SK-N-SH (cell line): ENCODE data around the gene PIGM. TPM values are rescaled to one million over a fixed set of nuclear protein-coding genes. Genes with fewer than 3 reads are reported as not detected.

ENCODE experiments used
- CTCF ChIA-PET: fragments of 300-600, 350-600 bp; formaldehyde crosslinking; extraction: SDS; loops from one replicate; lab custom pipeline; 2021; lab: Yijun Ruan, JAX
- POLR2A ChIA-PET: fragments of 350-600 bp; sonication (Branson Sonifier 250); formaldehyde crosslinking; extraction: SDS; loops from one replicate; lab custom pipeline; 2020; ENCODE audit warnings: antibody characterized with exemption, inconsistent platforms; lab: Yijun Ruan, JAX
- DNase-seq: peaks from one replicate; pipeline ENCODE4 v3.0.0; 2012
- H2AFZ ChIP-seq: fragments of 200-600 bp; sonication (generic); 2 replicates; pipeline ENCODE4 v1.8.1; 2016; ENCODE audit warnings: antibody characterized with exemption, mild to moderate bottlenecking, low read depth
- H3F3A ChIP-seq: fragments of 200-600 bp; sonication (generic); replicated peaks from 2 replicates; pipeline ENCODE3; 2016; ENCODE audit warnings: antibody characterized with exemption, mild to moderate bottlenecking; ENCODE audit not compliant: insufficient read depth
- H3K27ac ChIP-seq, 2 experiments: fragments of 200-500 bp in 1 of 2; fragments of 200-600 bp in 1 of 2; sonication (Bioruptor generic) in 1 of 2; sonication (generic), shearing (Covaris generic) in 1 of 2; 2 replicates each; pipeline versions ENCODE4 v1.5.1 to v1.6.1; 2014 to 2016; ENCODE audit warnings: low read depth in 2 of 2, inconsistent platforms in 1 of 2, low read length in 1 of 2, mild to moderate bottlenecking in 1 of 2, mixed read lengths in 1 of 2
- H3K27me3 ChIP-seq: fragments of 200-600 bp; sonication (generic), shearing (Covaris generic); 2 replicates; pipeline ENCODE4 v1.6.1; 2016; ENCODE audit warnings: mixed run types; ENCODE audit not compliant: insufficient read depth
- H3K36me3 ChIP-seq, 2 experiments: fragments of 200-500 bp in 1 of 2; fragments of 200-600 bp in 1 of 2; sonication (Bioruptor generic) in 1 of 2; sonication (generic) in 1 of 2; replicated peaks in 1 of 2; 2 replicates each; pipeline versions ENCODE3 to v1.5.1; 2014 to 2016; ENCODE audit warnings: low read length in 1 of 2, mild to moderate bottlenecking in 1 of 2; ENCODE audit not compliant: insufficient read depth in 2 of 2, control insufficient read depth in 1 of 2
- H3K4me1 ChIP-seq, 2 experiments: fragments of 200-500 bp in 1 of 2; fragments of 200-600 bp in 1 of 2; sonication (Bioruptor generic) in 1 of 2; sonication (generic), shearing (Covaris generic) in 1 of 2; 2 replicates each; pipeline versions ENCODE4 v1.5.1 to v1.6.1; 2014 to 2016; ENCODE audit warnings: low read depth in 1 of 2, low read length in 1 of 2, mixed run types in 1 of 2; ENCODE audit not compliant: insufficient read depth in 2 of 2, control insufficient read depth in 1 of 2
- H3K4me2 ChIP-seq: fragments of 200-600 bp; sonication (generic), shearing (Covaris generic); 2 replicates; pipeline ENCODE4 v1.6.1; 2017; ENCODE audit warnings: mixed run types
- H3K4me3 ChIP-seq, 2 experiments: fragments of 200-500 bp in 1 of 2; fragments of 200-600 bp in 1 of 2; sonication (Bioruptor generic) in 1 of 2; sonication (generic), shearing (Covaris generic) in 1 of 2; 2 replicates each; pipeline versions ENCODE4 v1.5.1 to v1.8.1; 2014 to 2016; ENCODE audit warnings: low read depth in 2 of 2, inconsistent platforms in 1 of 2, low read length in 1 of 2, mild to moderate bottlenecking in 1 of 2, mixed read lengths in 1 of 2, moderate library complexity in 1 of 2
- H3K79me2 ChIP-seq: fragments of 200-600 bp; sonication (generic); 2 replicates; pipeline ENCODE4 v1.8.1; 2017; ENCODE audit warnings: mild to moderate bottlenecking; ENCODE audit not compliant: insufficient read depth
- H3K9ac ChIP-seq: fragments of 200-600 bp; sonication (generic); 2 replicates; pipeline ENCODE4 v1.6.1; 2017; ENCODE audit warnings: mixed run types
- H3K9me2 ChIP-seq: fragments of 200-600 bp; sonication (generic); 2 replicates; pipeline ENCODE4 v1.6.1; 2017; ENCODE audit warnings: mixed run types
- H3K9me3 ChIP-seq: fragments of 200-600 bp; sonication (generic); 2 replicates; pipeline ENCODE4 v1.6.1; 2017; ENCODE audit warnings: mixed run types, mild to moderate bottlenecking, moderate library complexity
- H4K20me1 ChIP-seq: fragments of 200-600 bp; sonication (generic); 2 replicates; pipeline ENCODE4 v1.6.1; 2017; ENCODE audit warnings: mild to moderate bottlenecking, mixed run types; ENCODE audit not compliant: insufficient read depth
- EP300 ChIP-seq, 2 experiments: IDR thresholded peaks; 2 replicates each; pipeline versions ENCODE4 v1.4.0 to v1.6.1; 2012; ENCODE audit warnings: borderline replicate concordance in 1 of 2, low read depth in 1 of 2, low read length in 1 of 2
- JUND ChIP-seq: IDR thresholded peaks from 2 replicates; pipeline ENCODE4 v1.4.0; 2012
- MXI1 ChIP-seq: IDR thresholded peaks from 2 replicates; pipeline ENCODE4 v1.6.1; 2012; ENCODE audit warnings: mild to moderate bottlenecking, low read depth, low read length, improper control_type of control experiment
- RAD21 ChIP-seq: IDR thresholded peaks from 2 replicates; pipeline ENCODE4 v1.6.1; 2012; ENCODE audit warnings: mild to moderate bottlenecking, low read length
- RXRA ChIP-seq: IDR thresholded peaks from 2 replicates; pipeline ENCODE4 v1.4.0; 2012; ENCODE audit warnings: low read depth, mild to moderate bottlenecking, borderline replicate concordance
- SMC3 ChIP-seq: IDR thresholded peaks from 2 replicates; pipeline ENCODE4 v1.6.1; 2012; ENCODE audit warnings: low read depth, low read length, improper control_type of control experiment
- TCF12 ChIP-seq: IDR thresholded peaks from 2 replicates; pipeline ENCODE4 v1.4.0; 2012
- WGBS: methylation state at CpG from one replicate; pipeline ENCODE4 v1.1.6; 2017; ENCODE audit warnings: low lambda C conversion rate; 5-methylcytosine and 5-hydroxymethylcytosine counted together
- polyA plus RNA-seq, 3 experiments: library from polyadenylated mRNA; depleted of rRNA; stranded (reverse); fragments of >200 nt; gene quantifications; 2 replicates each; pipeline ENCODE4 v1.2.3, GENCODE V29; 2012
- TF ChIP-seq, protein P1 (sequence below): fragments of 200-600 bp; sonication (generic); IDR thresholded peaks from 2 replicates; pipeline ENCODE4 v1.6.1; 2017; ENCODE audit warnings: antibody characterized with exemption, mild to moderate bottlenecking, moderate library complexity

The PIGM gene
- polyA plus RNA-seq, 1 of the 3 experiments (the other 2 are of a cell fraction), result 4.0 TPM

DNA sequence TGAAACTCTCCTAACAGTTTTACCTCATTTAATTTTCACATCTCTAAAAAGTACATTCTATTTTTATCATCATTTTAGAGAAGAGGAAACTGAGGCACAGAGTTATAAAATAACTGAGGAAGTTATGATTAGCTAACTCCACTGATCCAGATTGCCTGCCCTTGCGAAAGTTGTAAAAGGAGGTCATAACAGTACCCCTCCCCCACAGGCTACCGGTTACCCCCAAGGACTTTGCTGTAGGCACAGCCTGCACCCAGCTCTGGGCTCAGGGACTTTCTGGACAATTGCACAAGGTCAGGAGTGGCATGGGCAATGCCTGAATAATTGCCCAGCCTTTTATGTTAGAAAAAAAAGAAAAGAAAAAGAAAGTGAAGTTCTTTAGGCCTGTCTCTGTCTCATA lies 22.7 kb downstream of the PIGM start:
- H3K4me1 ChIP-seq, result no peaks in the 10 kb centered on the region
- no peak overlapping the region for H2AFZ ChIP-seq
- H3K27me3 ChIP-seq, result peaks cover 8% of the 10 kb centered on the region; the same call in 1 of the 2 replicates
- no peaks in the 10 kb centered on the region for H3K9me3 ChIP-seq
- no peak overlapping the region for H3K4me3 ChIP-seq
- 51% methylated on average over 2 of the region's 2 CpGs for WGBS
- no peak for TF ChIP-seq RXRA
- no peak for TF ChIP-seq TCF12
- TF ChIP-seq JUND, result no peak
- CTCF ChIA-PET, result interaction anchor here (0.6 to 12.0 kb wide), 10 partner anchors 9 to 211 kb away, joined by 3 to 460 read pairs (median 46); partner anchors contain the start of genes SLAMF9 and TAGLN2
- H3K27ac ChIP-seq, result no peak overlapping the region
- no peak overlapping the region for H3K9ac ChIP-seq
- H3K9me2 ChIP-seq, result no peaks in the 10 kb centered on the region; the same call in 1 of the 2 replicates
- H3K79me2 ChIP-seq, result no peaks in the 10 kb centered on the region
- no peak overlapping the region for H3K4me2 ChIP-seq
- no peaks in the 10 kb centered on the region for H4K20me1 ChIP-seq
- no peaks in the 10 kb centered on the region for H3K36me3 ChIP-seq
- DNase-seq, result no peak
- POLR2A ChIA-PET, result no interaction called here
- H3F3A ChIP-seq, result peaks cover 5% of the 10 kb centered on the region

DNA sequence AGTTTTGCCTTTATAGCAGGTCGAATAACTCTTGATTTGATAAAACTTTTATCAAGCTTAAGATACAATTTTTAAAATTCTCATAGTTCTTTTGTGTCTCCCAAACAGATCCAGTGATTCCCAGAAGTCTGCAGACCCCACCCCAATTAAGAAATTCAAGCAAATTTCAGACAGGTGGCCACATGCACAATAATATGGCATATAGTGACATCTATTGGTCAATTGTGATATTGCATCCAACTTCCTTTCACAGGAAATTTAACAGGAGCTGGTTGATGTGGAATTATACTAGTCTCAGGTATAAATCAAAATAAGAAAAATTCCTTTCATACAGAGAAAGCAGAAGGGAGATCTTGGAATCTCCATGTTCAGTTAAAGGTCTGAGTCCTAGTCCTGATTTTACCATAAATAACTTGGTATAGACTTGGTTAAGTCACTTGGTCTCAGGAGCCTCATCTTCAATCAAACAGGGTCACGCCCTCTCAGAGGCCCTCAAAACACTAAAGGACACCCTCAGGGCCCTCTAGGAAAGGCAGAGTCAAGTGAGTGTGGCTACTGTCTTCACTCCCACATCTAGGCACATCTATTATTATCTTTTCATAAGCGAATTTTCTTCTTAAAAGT lies 24.1 kb downstream of the PIGM start:
- ChIA-PET POLR2A (no interaction called here), CTCF (interaction anchor here (0.6 to 12.0 kb wide), 55 partner anchors 9 to 395 kb away, joined by 3 to 460 read pairs (median 5); partner anchors contain the start of genes DUSP23, FCRL6, IGSF9 and KCNJ10)
- peak; percentile 33 for DNase-seq
- peaks cover 8% of the 10 kb centered on the region; the same call in 1 of the 2 replicates for H3K27me3 ChIP-seq
- no peak overlapping the region for H2AFZ ChIP-seq
- H3K9me2 ChIP-seq, result no peaks in the 10 kb centered on the region; the same call in 1 of the 2 replicates
- peaks cover 5% of the 10 kb centered on the region for H3F3A ChIP-seq
- H3K4me1 ChIP-seq, result no peaks in the 10 kb centered on the region
- H3K4me2 ChIP-seq, result no peak overlapping the region
- H3K9me3 ChIP-seq, result no peaks in the 10 kb centered on the region
- TF ChIP-seq, protein P1, sequence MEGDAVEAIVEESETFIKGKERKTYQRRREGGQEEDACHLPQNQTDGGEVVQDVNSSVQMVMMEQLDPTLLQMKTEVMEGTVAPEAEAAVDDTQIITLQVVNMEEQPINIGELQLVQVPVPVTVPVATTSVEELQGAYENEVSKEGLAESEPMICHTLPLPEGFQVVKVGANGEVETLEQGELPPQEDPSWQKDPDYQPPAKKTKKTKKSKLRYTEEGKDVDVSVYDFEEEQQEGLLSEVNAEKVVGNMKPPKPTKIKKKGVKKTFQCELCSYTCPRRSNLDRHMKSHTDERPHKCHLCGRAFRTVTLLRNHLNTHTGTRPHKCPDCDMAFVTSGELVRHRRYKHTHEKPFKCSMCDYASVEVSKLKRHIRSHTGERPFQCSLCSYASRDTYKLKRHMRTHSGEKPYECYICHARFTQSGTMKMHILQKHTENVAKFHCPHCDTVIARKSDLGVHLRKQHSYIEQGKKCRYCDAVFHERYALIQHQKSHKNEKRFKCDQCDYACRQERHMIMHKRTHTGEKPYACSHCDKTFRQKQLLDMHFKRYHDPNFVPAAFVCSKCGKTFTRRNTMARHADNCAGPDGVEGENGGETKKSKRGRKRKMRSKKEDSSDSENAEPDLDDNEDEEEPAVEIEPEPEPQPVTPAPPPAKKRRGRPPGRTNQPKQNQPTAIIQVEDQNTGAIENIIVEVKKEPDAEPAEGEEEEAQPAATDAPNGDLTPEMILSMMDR, result peak; percentile 92
- TF ChIP-seq EP300 (IDR thresholded peaks at IDR 0.05; ENCODE audit: borderline replicate concordance in 1 of 2, low read depth in 1 of 2, low read length in 1 of 2) (no peak), MXI1 (no peak), SMC3 (peak; percentile 41), RAD21 (peak; percentile 81)
- H3K36me3 ChIP-seq, result no peaks in the 10 kb centered on the region
- 28% methylated on average over 3 of the region's 3 CpGs for WGBS
- no peaks in the 10 kb centered on the region for H3K79me2 ChIP-seq
- H3K27ac ChIP-seq, result no peak overlapping the region
- H4K20me1 ChIP-seq, result no peaks in the 10 kb centered on the region
- no peak overlapping the region for H3K9ac ChIP-seq
- H3K4me3 ChIP-seq, result no peak overlapping the region
